Left forelimb (tissue), 1 donor: Measurements from ENCODE around the gene LRRC51.
A peak's percentile ranks its signal among the peaks of the same experiment; 100 is the strongest.

ENCODE experiments used
- DNase-seq: peaks from one replicate; pipeline ENCODE4 v3.0.0-alpha.2; 2018; ENCODE audit warnings: low spot score

The LRRC51 gene

DNA sequence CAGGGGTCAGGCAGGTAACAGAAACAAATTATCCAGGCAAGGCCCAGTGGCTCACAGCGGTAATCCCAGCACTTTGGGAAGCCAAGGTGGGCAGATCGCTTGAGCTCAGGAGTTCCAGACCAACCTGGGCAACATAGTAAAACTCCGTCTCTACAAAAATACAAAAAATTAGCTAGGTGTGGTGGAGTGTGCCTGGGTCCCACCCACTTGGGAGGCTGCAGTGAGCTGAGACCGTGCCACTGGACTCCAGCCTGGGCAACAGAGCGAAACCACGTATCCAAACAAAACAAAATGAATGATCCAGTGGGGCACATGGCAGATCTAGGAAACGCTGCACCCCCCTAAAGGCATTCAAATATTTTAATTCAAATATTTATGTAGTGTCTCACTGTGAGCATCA is 10.2 kb upstream of the LRRC51 start:
- no peak for DNase-seq

DNA sequence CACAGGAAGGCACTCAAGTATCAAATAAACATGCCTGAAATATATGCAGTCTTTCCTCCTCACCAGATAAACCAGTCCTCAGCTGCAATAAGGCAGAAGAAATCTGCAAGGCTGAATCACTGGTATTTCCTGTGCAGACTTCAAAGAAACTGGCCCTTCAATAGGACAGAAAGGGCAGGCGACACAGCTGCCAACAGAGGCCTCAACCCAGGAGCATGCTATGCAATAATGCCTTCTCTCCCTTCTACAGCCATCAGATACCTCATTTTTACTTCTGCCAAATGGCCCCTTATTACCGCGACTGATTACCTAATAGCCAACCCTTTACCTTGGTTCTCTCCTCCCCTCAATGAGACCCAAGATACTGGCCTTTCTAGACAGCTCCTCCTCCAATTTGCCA is 8.3 kb upstream of the LRRC51 start:
- DNase-seq = no peak

DNA sequence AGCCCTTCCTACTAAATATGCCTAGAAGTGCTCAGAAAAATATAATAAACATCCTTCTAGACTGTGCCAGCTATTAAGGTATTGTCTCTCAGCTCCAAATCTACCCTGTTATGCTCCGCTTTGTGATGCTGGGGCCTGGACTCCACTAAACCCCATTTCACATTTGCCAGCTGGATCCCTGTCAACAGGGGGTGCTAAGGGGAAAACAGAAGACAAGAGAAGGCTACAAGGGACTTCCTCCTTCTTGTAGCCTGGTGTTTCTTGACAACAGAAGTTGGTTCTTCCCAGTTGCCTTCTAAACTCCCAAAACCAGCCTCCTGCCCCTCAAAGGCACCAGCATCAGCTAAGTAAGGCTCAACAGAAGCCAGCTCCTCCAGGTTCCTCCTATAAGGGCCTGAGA is 5.5 kb upstream of the LRRC51 start:
- DNase-seq = no peak

DNA sequence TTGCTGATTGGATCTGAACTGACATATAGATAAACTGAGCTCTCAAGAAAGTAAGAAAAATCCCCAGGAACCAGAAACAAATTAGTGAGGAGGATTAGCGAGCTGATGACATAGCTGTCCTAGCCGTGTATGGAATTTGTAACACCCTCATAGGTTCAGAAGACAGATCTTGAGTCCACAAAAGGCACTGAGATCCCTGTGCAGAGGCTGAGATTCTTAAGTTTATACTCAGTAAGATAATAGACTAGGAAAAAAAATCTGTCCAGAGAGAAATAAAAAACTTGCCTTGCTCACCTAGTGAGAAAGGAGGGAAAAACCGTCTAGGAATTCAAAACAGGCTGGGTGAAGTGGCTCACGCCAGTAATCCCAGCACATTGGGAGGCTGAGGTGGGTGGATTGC is 4.9 kb upstream of the LRRC51 start:
- no peak for DNase-seq

DNA sequence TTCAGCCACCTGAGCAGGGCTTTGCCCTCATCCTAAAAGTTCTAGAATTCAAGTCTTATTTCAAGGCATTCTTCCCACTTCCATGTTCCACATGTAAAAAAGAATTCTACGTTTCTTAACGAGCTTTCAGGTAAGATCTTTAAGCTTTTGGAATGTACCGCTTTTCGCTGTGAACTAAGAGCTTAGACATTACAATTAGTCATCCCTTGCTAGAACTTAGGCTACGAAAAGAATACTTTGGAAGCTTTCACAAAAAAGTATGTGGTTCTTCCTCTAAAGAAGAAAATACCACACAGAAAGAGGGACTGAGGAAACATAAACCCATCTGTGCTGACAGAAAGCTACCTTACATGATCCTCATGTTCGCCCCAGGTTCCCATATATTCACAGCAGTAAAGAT is 2.2 kb upstream of the LRRC51 start:
- DNase-seq = no peak

DNA sequence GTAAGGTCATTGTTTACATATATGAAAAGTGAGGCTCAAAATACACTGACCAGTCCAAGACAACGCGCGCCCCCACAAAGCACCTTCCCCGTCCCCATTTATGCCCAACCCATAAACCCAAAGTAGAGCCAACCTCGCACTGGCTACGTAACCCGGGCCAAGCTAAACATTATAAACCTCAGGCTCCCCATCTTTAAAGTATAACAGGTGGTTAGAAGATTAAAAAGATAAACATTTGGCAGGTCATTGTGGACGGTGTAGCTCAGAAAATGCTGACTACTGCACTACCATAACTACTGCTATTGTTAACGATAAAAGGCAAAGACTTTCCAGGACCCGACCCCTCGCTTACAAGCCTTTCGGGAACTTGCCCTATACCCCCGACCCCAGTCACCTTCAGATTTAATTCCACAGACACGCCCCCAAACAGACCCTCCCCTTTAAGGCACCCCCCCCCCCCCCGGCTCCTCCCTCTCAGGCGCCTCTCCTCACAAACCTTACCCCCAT is 778 bp upstream of the LRRC51 start:
- DNase-seq = no peak

DNA sequence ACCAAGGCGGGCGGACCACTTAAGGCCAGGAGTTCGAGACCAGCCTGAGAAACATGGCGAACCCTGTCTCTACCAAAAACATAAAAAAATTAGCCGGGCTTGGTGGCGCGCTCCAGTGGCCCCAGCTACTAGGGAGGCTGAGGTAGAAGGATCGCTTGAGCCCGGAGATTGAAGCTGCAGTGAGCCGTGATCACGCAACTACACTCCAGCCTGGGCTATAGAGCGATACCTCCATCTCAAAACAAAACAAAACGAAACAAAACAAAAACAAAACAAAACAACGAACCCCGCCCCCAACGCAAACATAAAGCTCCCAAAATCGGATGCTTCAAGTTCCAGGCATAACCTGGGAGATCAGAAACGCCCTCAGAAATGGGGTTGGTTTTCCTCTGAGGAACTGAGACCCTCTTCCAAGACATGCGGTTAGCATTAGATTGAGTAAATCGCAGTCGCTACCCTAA is 564 bp downstream of the LRRC51 start:
- DNase-seq = no peak

DNA sequence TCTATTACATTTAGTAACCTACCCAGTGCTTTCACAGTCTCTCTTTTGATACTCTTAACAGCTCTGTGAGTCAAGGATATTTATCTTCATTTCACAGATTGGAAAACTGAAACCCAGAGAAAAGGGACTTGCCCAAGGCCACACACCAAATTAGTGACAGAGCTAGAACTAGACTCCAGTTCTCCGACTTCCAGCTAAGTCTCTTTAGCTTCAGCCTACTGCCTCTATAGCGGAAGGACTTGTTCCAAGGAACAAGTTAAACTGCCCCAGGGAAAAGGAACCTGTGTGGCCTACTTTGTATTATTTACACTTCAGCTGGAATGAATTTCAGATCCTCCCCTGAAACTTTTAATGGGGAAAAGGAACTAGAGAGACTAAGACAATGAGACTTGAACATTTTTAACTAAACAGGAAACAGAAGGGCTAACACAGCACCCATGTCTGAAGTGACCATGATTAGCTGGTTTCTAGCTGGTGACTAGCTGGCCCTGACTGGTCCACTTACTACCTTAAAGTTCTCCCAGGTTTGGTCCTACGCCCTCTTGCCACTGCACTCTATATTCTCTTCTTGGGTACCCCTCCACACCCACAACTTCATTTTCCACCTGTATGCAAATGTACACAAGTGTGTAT is 1.3 kb downstream of the LRRC51 start:
- no peak for DNase-seq

DNA sequence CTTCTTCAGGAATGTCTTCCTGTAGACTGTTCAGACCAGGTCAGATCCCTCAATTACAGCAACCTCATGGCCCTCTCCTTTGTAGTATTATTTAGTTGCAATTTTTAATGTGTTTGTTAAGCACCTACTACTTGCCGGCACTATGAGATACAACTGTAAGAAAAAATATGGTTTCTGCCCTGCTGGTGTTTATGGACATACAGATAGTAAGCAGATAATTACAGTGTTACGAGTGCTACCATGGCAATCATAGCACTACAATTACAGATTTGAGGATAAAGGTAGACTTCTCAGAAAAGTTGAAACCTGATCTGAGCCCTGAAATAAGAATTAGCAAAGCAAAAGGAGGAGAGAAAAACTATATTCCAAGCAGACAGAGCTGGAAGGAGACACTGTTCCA is 2.8 kb downstream of the LRRC51 start:
- no peak for DNase-seq

DNA sequence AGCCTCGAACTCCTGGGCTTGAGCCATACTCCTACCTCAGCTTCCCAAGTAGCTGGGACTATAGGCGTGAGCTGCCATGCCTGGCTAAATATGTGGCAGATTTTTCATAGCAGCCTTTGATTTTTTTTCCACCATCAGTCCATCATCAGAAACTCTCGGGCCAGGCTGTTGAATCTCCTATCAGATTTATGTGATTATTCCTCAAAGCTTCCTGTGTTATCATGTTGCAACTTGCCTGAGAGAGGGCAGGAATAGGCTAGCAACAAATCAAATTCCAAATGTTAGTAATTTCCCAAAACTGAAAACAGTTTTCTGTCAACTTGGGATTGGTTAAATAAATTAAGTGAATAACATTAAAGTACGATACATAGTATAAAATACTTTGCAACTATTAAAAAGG is 3.4 kb downstream of the LRRC51 start:
- DNase-seq = no peak

DNA sequence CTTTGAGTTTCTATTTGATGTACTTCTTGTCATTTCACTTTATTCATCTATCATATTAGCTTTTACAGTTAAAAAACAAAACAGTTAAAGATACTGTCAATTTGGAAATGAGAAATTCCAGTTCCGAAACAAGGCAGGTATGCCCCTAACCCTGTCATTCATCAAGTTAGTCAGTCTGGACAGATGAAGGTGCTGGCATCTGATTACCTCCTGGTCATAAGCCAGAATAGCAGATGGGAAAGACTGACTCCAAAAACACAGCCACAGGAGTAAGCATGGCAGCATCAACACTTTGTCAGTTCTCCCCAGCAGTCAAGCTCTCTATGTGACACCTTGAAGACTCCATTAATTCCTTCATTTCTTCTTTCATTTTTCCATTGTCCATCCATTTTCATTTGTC is 4.3 kb downstream of the LRRC51 start:
- DNase-seq = no peak

DNA sequence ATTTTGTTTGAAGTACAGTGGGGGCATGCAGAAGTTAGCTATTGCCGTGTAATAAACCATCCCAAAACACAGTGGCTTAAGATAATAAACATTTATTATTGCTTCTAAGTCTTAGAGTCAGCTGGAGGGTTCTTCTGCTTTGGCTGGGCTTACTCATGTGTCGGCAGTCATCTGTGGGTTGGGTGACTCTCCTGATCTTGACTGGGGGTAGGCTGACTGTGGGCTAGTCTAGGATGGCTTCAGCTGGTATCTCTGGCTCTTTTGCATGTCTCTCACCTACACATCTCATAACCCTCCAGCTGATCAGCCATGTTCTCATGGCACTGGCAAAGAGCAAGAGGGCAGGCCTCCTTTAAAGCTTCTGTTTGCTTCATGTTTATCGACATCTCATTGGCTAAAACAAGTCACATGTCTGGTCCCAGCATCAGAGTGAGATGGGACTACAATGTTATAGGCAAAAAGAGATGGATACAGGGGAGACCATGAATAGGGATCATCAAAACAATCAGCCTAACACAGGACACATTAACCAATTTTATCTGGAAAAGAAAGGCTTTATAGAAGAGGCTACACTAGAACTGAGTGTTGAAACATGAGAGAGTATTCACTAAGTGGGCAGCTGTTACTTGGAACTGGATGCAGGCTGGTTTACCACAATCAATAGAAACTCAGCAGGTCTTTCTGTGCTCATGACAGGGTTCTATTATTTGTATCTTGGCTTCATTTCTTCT is 5.1 kb downstream of the LRRC51 start:
- DNase-seq = no peak

DNA sequence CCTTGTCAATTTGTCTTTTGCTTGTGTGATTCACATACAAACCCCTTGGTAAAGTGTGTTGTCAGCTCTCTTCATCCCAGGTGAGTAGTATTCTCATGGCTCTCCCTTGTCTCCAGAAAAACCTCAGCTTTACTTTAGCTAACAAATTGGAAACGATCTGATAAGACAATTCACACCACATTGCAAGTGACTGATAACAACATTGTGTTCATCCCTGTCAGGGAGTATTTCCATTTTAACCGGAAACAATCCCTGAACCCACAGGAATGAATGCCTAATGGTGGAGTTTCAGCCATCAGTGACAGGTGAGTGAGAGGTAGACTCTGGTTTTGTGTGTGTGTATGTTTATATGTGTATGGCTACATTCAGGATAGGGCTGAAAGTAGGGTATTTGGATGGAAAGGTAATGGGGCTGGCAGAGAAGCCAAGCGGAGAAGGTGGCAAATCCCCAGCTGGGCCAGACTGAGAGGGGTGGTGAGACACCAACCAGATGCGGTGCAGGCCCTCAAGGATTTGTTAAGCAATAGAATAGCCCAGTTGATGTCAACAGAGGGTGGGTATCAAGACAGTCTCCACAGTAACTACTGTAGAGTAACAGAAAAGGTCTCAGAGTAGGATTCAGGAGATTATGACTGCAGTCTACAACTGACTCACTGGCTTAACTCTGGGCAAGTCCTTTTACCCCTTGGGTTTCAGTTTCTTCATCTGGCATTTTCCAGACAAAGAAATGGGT is 7.6 kb downstream of the LRRC51 start:
- no peak for DNase-seq

DNA sequence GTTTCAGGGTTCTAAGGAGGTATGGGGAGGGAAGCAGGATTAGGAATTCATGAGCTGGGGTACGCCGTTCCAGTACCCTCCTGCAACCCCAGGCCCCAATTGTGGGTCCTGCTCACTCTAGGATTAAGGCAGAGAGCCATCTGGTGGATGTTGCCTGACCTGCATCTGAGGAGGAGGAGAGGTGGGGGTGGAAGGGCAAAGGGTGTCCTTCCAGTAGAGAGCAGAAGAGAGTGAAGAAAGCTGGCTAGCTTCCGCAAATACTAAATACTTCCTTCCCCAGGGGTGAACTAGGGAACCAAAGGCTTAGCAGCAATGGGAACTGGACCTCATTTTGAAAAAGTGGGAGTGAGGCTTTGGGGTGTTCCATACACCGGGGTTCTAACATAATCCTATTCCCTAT is 10.6 kb downstream of the LRRC51 start:
- DNase-seq = no peak

DNA sequence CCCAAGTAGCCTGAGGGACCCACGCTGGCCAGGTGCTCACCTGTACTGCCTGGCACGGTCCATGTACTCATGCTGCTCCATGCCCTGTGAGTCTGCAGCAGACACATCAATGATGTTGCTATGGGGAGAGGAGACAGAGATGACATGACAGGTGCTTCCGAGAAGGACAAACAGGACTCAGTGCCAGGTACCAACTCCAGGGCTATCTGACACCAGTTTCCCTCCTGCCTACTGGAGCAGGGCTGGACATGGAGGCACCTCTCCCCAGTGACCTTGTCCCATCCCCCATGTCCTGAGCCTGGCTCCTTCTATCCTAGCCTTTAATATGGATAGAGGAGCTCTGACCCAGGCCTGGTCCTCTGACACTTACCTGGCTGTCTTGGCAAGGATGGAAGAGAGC is 18.1 kb downstream of the LRRC51 start:
- DNase-seq = no peak

DNA sequence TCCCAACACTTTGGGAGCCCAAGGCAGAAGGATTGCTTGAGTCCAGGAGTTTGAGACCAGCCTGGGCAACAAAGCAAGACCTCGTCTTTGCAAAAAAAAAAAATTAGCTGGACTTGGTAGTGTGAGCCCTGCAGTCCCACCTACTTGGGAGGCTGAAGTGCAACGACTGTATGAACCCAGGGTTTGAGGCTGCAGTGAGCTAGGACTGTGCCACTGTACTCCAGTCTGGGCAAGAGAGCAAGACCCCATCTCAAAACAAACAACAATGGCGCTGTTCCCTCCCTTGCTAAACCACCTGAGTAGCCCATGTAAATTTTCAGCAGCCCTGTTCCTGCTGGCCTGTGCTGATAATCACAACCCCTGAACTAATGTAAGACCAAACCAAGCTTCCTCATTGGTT is 19.4 kb downstream of the LRRC51 start:
- no peak for DNase-seq

DNA sequence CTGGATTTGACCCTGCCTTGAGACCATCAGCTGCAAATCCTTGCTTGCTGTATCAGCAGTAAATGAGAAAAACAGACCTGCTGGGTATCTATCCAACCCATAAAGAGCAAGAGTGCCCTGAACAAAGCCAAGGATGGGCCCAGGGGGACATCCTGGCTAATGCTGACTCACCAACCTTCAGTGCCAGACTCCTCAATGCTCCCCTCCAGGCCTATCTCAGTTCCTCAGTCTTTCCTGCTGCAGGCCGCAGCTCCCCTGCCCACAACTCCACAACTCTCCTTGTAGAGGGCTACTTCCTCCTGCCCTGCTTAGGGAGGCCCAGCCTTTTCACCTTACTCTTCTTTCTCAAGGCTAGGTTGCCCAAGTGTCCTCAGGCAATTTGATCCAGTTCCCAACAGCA is 19.8 kb downstream of the LRRC51 start:
- DNase-seq = no peak

DNA sequence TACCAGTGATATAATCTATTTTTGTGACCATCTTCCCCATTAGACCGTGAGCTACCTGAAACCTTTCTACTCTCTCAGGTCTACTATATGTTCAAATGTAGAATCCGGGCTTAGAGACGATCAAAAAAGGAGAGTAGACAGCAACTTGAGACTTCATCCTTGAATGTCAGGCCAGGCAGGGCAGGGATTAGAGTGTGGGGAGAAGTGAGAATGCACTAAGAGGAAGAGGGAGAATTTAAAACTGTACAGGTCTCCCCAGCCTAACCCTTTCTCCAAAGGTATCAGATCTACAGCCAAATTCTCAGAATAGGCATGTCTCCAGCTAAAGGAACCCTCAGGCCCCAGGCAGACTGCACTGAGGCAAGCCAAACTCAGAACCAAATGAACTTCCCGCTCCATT is 21.5 kb downstream of the LRRC51 start:
- peak; percentile 14 for DNase-seq

DNA sequence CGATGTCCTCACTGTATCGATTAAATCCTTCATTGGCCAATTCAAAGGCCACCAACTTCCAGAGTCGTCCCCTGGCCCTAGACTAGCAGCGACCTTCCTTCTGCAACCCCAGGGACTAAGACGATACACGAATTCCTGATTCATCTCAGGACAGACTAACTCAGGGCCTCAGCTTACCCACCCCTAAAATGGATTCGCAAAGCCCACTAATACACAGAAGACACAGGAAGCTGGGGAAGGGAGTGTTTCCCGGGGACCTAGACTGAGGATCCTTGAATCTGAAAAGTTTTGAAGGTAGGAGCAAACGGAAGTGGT is 21.9 kb downstream of the LRRC51 start:
- no peak for DNase-seq

DNA sequence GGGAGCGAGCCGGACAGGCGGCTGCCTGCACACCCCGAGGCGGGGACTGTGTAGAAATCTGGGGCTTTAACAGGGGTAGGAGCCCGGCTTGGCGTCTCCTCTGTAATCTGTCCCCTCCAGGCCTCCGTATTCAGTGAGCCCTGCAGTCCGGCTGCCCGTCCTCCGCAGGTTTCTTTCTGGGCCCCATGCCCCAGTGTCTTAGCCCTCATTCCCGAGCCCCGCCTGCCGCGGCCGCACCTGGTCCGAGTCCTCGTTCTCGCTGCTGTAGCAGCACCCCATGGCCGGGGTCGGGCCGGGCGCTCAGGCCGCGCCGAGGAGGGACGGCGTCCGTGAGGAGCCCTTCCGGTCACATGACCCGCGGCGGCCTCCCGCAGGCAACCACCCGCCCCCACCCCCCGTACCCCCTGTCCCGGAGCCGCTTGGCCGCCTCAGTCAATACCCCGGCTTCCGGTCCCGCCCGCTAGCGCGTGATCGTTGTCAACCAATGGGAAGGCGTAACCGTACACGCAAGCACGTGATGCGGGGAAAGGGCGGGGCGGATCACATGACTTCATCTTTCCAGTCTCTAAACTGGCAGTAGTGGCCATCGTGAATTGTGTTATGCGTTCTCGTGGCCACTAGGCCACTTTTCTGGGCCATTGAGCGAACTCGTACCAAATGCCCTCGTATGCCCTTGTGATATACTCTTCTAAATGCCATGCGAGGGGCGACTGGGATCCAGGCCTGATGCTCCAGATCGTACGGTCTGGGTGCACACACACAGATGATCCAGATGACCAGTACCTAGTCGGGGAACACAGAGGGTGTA is 22.5 kb downstream of the LRRC51 start, which contains the start of gene LAMTOR1:
TSS of gene LAMTOR1 (minus strand) at position 352 of the 808 bp plus-strand sequence. CDS start at position 279, 73 bp downstream.
- peak; percentile 99 for DNase-seq

DNA sequence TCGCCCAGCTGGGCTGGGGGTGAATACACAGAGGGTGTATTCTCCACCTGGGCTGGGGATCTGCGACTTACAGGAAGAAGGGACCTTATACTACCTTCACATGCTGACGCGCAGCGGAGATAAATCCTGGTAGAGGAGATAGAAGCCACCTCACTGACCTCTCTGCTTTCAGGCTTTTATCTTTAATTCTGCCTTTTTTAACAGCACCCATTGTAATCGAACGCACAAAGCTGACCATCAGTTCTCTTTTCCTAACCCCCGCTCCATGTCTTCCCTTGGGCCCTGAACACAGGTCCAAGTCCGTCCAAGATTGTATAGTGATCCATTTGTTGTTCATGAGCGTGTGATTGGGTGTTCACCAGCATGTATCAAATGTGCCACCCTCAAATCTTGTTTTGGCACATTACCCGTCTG is 23.1 kb downstream of the LRRC51 start:
- DNase-seq = no peak

DNA sequence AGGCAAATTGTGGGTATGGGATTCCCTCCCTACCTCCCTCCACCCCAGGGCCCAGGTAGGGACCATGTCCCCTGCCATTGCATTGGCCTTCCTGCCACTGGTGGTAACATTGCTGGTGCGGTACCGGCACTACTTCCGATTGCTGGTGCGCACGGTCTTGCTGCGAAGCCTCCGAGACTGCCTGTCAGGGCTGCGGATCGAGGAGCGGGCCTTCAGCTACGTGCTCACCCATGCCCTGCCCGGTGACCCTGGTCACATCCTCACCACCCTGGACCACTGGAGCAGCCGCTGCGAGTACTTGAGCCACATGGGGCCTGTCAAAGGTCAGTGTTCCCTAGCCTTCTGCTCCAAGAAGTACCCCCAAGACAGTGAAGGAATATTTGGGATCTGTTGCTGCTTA is 25.2 kb downstream of the LRRC51 start, which contains the start of gene TOMT:
TSS of gene TOMT (plus strand) at position 37 of the 400 bp plus-strand sequence. CDS start at position 65, 28 bp downstream.
- peak; percentile 31 for DNase-seq
